ENCODE results near the gene TTYH3.

Gene TTYH3

GRCh38 chr7:2711895-2712675 lies 80.3 kb downstream of the TTYH3 start:
- no peak for DNase-seq

- DNase-seq = peak in 1 of 2 donors; percentile 85
Measured at GRCh38 chr7:2713370-2713769, 81.6 kb downstream of the TTYH3 start.

GRCh38 chr7:2713978-2714377 lies 82.2 kb downstream of the TTYH3 start:
- DNase-seq = no peak

Data from bone marrow (tissue), 2 donors.